ENCODE measurements around the gene CCT8. TPM values are rescaled to one million over a fixed set of nuclear protein-coding genes. Genes with fewer than 3 reads are reported as not detected.
A peak's percentile ranks its signal among the peaks of the same experiment; 100 is the strongest.

Gene CCT8
- total and polyA plus RNA-seq, 2 experiments from 2014 or later, result 304 to 329 TPM

DNA sequence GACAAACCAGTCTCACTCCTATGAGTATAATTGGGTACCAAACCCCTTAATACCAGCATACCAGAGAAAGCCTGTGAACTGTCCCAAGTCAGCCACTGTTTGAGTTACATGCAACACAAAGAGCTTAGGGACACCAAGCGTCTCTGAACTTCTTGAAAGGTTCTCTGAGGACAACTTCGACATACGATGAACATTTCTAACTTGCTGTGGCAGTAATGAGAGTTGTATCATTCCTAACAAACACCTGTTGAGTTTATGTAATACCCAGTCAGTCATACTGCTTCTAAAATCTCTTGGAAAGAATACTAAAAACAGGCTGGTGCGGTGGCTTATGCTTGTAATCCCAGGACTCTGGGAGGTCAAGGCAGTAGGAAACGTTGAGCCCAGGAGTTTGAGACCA, 18.4 kb downstream of the CCT8 start:
- Mint-ChIP-seq H3K36me3 (ENCODE audit: low read depth) (peaks cover 57% of the 10 kb centered on the region), H3K4me1 (no peaks in the 10 kb centered on the region; the same call in 2 of the 3 replicates), H3K27ac (no peak overlapping the region), H3K27me3 (ENCODE audit: insufficient read depth, low read depth, poor library complexity) (no peaks in the 10 kb centered on the region), H3K9me3 (no peaks in the 10 kb centered on the region), H3K4me3 (no peak overlapping the region)
- no peak overlapping the region for H3K4me3 ChIP-seq
- H3K36me3 ChIP-seq (ENCODE audit: insufficient read depth), result peaks cover 46% of the 10 kb centered on the region
- H2AFZ ChIP-seq, result no peak overlapping the region
- TF ChIP-seq STAT1 (IDR thresholded peaks at IDR 0.05; ENCODE audit: unreplicated experiment) (no peak), JUNB (IDR thresholded peaks at IDR 0.05; ENCODE audit: unreplicated experiment) (no peak), ZNF331 (CRISPR knock-in tag; IDR thresholded peaks at IDR 0.05; ENCODE audit: low read depth) (no peak), CREB1 (CRISPR knock-in tag; IDR thresholded peaks at IDR 0.05; ENCODE audit: low read depth) (no peak), EZH2phosphoT487 (IDR thresholded peaks at IDR 0.05; ENCODE audit: unreplicated experiment) (no peak), ZNF114 (CRISPR knock-in tag; IDR thresholded peaks at IDR 0.05) (no peak)
- TF ChIP-seq, protein P1, sequence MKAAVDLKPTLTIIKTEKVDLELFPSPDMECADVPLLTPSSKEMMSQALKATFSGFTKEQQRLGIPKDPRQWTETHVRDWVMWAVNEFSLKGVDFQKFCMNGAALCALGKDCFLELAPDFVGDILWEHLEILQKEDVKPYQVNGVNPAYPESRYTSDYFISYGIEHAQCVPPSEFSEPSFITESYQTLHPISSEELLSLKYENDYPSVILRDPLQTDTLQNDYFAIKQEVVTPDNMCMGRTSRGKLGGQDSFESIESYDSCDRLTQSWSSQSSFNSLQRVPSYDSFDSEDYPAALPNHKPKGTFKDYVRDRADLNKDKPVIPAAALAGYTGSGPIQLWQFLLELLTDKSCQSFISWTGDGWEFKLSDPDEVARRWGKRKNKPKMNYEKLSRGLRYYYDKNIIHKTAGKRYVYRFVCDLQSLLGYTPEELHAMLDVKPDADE (IDR thresholded peaks at IDR 0.05), result no peak
- DNase-seq (ENCODE audit: low spot score), result no peak
- peaks cover 26% of the 10 kb centered on the region for H4K20me1 ChIP-seq (replicated peaks; ENCODE audit: insufficient read depth)
- no peaks in the 10 kb centered on the region for H3K27me3 ChIP-seq (ENCODE audit: insufficient read depth)
- 0 out of 2 replicates have a peak overlapping the region, but pooled peaks have one; percentile 45 for H3K27ac ChIP-seq (ENCODE audit: low read depth)
- no peaks in the 10 kb centered on the region for H3K4me1 ChIP-seq (ENCODE audit: insufficient read depth)
- no peaks in the 10 kb centered on the region; the same call in 1 of the 2 replicates for H3K79me2 ChIP-seq (replicated peaks; ENCODE audit: insufficient read depth)
- no peaks in the 10 kb centered on the region for H3K9me2 ChIP-seq (ENCODE audit: insufficient read depth)
- H3K4me2 ChIP-seq, result no peak overlapping the region
- ATAC-seq, result no peak
- H3F3A ChIP-seq (replicated peaks; ENCODE audit: low read depth), result peaks cover 15% of the 10 kb centered on the region; the same call in 1 of the 2 replicates

DNA sequence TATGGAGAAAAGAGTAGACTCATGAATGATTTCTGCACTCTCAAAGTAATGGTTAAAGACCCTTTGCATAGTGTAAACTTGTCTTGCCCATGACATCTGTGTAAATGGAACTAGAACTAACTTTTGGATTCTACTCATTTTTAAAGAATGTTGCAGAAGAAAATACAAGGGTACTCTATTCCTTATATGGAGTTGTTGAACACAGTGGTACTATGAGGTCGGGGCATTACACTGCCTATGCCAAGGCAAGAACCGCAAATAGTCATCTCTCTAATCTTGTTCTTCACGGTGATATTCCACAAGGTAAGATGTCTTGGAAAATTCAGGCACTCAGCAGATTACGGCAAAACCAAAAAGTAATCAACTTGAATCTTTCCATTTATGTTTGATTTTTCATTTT, 19.8 kb downstream of the CCT8 start:
- Histone ChIP-seq H3K79me2 (replicated peaks; ENCODE audit: insufficient read depth) (no peaks in the 10 kb centered on the region), H3K4me2 (no peak overlapping the region)
- H3K36me3 Mint-ChIP-seq (ENCODE audit: low read depth), result peaks cover 54% of the 10 kb centered on the region
- TF ChIP-seq EZH2 (IDR thresholded peaks at IDR 0.05; ENCODE audit: low read depth, unreplicated experiment) (no peak), EZH2phosphoT487 (IDR thresholded peaks at IDR 0.05; ENCODE audit: unreplicated experiment) (no peak), STAT1 (IDR thresholded peaks at IDR 0.05; ENCODE audit: unreplicated experiment) (no peak), NANOG (IDR thresholded peaks at IDR 0.05; ENCODE audit: borderline replicate concordance) (no peak), ZNF331 (CRISPR knock-in tag; IDR thresholded peaks at IDR 0.05; ENCODE audit: low read depth) (no peak), CREB1 (CRISPR knock-in tag; IDR thresholded peaks at IDR 0.05; ENCODE audit: low read depth) (no peak), JUNB (IDR thresholded peaks at IDR 0.05; ENCODE audit: unreplicated experiment) (no peak), ZNF114 (CRISPR knock-in tag; IDR thresholded peaks at IDR 0.05) (no peak), POLR2AphosphoS5 (IDR thresholded peaks at IDR 0.05; ENCODE audit: low read depth) (no peak)
- TF ChIP-seq, protein P2, sequence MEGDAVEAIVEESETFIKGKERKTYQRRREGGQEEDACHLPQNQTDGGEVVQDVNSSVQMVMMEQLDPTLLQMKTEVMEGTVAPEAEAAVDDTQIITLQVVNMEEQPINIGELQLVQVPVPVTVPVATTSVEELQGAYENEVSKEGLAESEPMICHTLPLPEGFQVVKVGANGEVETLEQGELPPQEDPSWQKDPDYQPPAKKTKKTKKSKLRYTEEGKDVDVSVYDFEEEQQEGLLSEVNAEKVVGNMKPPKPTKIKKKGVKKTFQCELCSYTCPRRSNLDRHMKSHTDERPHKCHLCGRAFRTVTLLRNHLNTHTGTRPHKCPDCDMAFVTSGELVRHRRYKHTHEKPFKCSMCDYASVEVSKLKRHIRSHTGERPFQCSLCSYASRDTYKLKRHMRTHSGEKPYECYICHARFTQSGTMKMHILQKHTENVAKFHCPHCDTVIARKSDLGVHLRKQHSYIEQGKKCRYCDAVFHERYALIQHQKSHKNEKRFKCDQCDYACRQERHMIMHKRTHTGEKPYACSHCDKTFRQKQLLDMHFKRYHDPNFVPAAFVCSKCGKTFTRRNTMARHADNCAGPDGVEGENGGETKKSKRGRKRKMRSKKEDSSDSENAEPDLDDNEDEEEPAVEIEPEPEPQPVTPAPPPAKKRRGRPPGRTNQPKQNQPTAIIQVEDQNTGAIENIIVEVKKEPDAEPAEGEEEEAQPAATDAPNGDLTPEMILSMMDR (conservative IDR thresholded peaks at IDR 0.05; ENCODE audit: low read depth in 2 of 2), result no peak
- TF ChIP-seq, protein P1 (IDR thresholded peaks at IDR 0.05), result no peak
- TF ChIP-seq, protein P3, sequence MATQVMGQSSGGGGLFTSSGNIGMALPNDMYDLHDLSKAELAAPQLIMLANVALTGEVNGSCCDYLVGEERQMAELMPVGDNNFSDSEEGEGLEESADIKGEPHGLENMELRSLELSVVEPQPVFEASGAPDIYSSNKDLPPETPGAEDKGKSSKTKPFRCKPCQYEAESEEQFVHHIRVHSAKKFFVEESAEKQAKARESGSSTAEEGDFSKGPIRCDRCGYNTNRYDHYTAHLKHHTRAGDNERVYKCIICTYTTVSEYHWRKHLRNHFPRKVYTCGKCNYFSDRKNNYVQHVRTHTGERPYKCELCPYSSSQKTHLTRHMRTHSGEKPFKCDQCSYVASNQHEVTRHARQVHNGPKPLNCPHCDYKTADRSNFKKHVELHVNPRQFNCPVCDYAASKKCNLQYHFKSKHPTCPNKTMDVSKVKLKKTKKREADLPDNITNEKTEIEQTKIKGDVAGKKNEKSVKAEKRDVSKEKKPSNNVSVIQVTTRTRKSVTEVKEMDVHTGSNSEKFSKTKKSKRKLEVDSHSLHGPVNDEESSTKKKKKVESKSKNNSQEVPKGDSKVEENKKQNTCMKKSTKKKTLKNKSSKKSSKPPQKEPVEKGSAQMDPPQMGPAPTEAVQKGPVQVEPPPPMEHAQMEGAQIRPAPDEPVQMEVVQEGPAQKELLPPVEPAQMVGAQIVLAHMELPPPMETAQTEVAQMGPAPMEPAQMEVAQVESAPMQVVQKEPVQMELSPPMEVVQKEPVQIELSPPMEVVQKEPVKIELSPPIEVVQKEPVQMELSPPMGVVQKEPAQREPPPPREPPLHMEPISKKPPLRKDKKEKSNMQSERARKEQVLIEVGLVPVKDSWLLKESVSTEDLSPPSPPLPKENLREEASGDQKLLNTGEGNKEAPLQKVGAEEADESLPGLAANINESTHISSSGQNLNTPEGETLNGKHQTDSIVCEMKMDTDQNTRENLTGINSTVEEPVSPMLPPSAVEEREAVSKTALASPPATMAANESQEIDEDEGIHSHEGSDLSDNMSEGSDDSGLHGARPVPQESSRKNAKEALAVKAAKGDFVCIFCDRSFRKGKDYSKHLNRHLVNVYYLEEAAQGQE (IDR thresholded peaks at IDR 0.05; ENCODE audit: unreplicated experiment), result no peak

More for the DNA sequence above, 19.8 kb downstream of the CCT8 start:
- no peak overlapping the region for H3K4me3 Mint-ChIP-seq
- Histone ChIP-seq H2AFZ (no peak overlapping the region), H4K20me1 (replicated peaks; ENCODE audit: insufficient read depth) (peaks cover 26% of the 10 kb centered on the region), H3K9me2 (ENCODE audit: insufficient read depth) (no peaks in the 10 kb centered on the region), H3K4me3 (no peak overlapping the region), H3K36me3 (ENCODE audit: insufficient read depth) (peaks cover 40% of the 10 kb centered on the region), H3K27ac (ENCODE audit: low read depth) (no peak overlapping the region), H3K27me3 (ENCODE audit: insufficient read depth) (no peaks in the 10 kb centered on the region), H3K4me1 (ENCODE audit: insufficient read depth) (no peaks in the 10 kb centered on the region), H3F3A (replicated peaks; ENCODE audit: low read depth) (peaks cover 11% of the 10 kb centered on the region; the same call in 1 of the 2 replicates)
- H3K9me3 Mint-ChIP-seq, result no peaks in the 10 kb centered on the region
- no peaks in the 10 kb centered on the region for H3K27me3 Mint-ChIP-seq (ENCODE audit: insufficient read depth, low read depth, poor library complexity)
- ATAC-seq (no peak), DNase-seq (ENCODE audit: low spot score) (no peak)
- H3K4me1 Mint-ChIP-seq, result no peaks in the 10 kb centered on the region; the same call in 2 of the 3 replicates
- H3K27ac Mint-ChIP-seq, result no peak overlapping the region
